Cortex of kidney (tissue), 1 donor: ENCODE data around the gene TCN2.
"Not testable (repeated sequence)": the region's sequence is repeated elsewhere in the genome, so short reads cannot be mapped to it uniquely, and the experiment has no call there.

Experiments
- DNase-seq: peaks from one replicate; lab custom pipeline; 2025; lab: John Stamatoyannopoulos, UW

TCN2 gene

GRCh38 chr22:30606455-30607299, at the start of gene TCN2:
Gene TCN2, plus strand, starts transcription at chr22:30607174. Its CDS starts 158 bp downstream, at chr22:30607332.
- DNase-seq, result no peak

- DNase-seq, result no peak
These were observed 49.7 kb upstream of the TCN2 start for GRCh38 chr22:30557243-30557642.

GRCh38 chr22:30559889-30560288, 47.1 kb upstream of the TCN2 start:
- DNase-seq, result no peak

- not testable (repeated sequence) for DNase-seq
These were observed 46.3 kb upstream of the TCN2 start for GRCh38 chr22:30560643-30561202.

- DNase-seq, result no peak
These were observed 45.4 kb upstream of the TCN2 start for GRCh38 chr22:30561402-30562189.

- DNase-seq, result no peak
These were observed 44.6 kb upstream of the TCN2 start for GRCh38 chr22:30562366-30562765.

GRCh38 chr22:30564045-30564760, 42.8 kb upstream of the TCN2 start:
- no peak for DNase-seq

- no peak for DNase-seq
These were observed 42.2 kb upstream of the TCN2 start for GRCh38 chr22:30564761-30565119.

- no peak for DNase-seq
These were observed 41.6 kb upstream of the TCN2 start for GRCh38 chr22:30565341-30565740.

- DNase-seq, result no peak
These were observed 40.8 kb upstream of the TCN2 start for GRCh38 chr22:30566125-30566524.

- not testable (repeated sequence) for DNase-seq
These were observed 39.7 kb upstream of the TCN2 start for GRCh38 chr22:30567277-30567676.

GRCh38 chr22:30568137-30568805, 38.7 kb upstream of the TCN2 start:
- no peak for DNase-seq

GRCh38 chr22:30569674-30570202, 37.2 kb upstream of the TCN2 start:
- no peak for DNase-seq

GRCh38 chr22:30572210-30572609, 34.8 kb upstream of the TCN2 start:
- no peak for DNase-seq

GRCh38 chr22:30572840-30573593, 34.0 kb upstream of the TCN2 start:
- no peak for DNase-seq

- DNase-seq, result no peak
These were observed 33.3 kb upstream of the TCN2 start for GRCh38 chr22:30573594-30574094.

GRCh38 chr22:30574095-30574981, 32.6 kb upstream of the TCN2 start, which contains the start of gene GAL3ST1:
Gene GAL3ST1, minus strand, starts transcription at chr22:30574665. Its CDS starts 17,273 bp downstream, at chr22:30557392.
- DNase-seq, result no peak

- DNase-seq, result no peak
These were observed 31.8 kb upstream of the TCN2 start for GRCh38 chr22:30574997-30575671.

- no peak for DNase-seq
These were observed 31.1 kb upstream of the TCN2 start for GRCh38 chr22:30575859-30576258.
